ENCODE results near the gene PDGFA.

GRCh38 chr7:531777-532176, 12.1 kb upstream of the PDGFA start:
- TF ChIP-seq CTCF (IDR thresholded peaks at IDR 0.05): no peak
- no peak for TF ChIP-seq POLR2A (IDR thresholded peaks at IDR 0.05)
- no peak for TF ChIP-seq POLR2AphosphoS5 (IDR thresholded peaks at IDR 0.05)
